ENCODE measurements around the gene MARK3.

The MARK3 gene

GRCh38 chr14:103343905-103344797 is 41.1 kb upstream of the MARK3 start:
- H4K20me1 ChIP-seq (ENCODE audit: insufficient read depth) = no peaks in the 10 kb centered on the region
- H3K4me1 ChIP-seq (ENCODE audit: low read depth, poor library complexity, severe bottlenecking) = peaks cover 16% of the 10 kb centered on the region
- TF ChIP-seq CTCF (conservative IDR thresholded peaks at IDR 0.05; ENCODE audit: low read depth, low read length) = no peak
- H2AFZ ChIP-seq (ENCODE audit: low read depth) = no peak overlapping the region
- H3K27me3 ChIP-seq (ENCODE audit: insufficient read depth, low read depth) = no peaks in the 10 kb centered on the region
- no peak overlapping the region for H3K4me3 ChIP-seq (IDR thresholded peaks at IDR 0.05; ENCODE audit: insufficient read depth, low read depth, low read length)
- H3K27ac ChIP-seq = no peak overlapping the region; the same call in 1 of the 2 replicates
- 0 out of 2 replicates have a peak, but pooled peaks cover 4% of the 10 kb centered on the region for H3K79me2 ChIP-seq (ENCODE audit: insufficient read depth, low read depth)
- H3K4me2 ChIP-seq = no peak overlapping the region
- peaks cover 11% of the 10 kb centered on the region; the same call in 1 of the 2 replicates for H3K36me3 ChIP-seq (ENCODE audit: insufficient read depth)
- H3K9ac ChIP-seq = no peak overlapping the region

GRCh38 chr14:103346286-103346685 is 38.9 kb upstream of the MARK3 start:
- H4K20me1 ChIP-seq (ENCODE audit: insufficient read depth) = no peaks in the 10 kb centered on the region
- TF ChIP-seq CTCF (conservative IDR thresholded peaks at IDR 0.05; ENCODE audit: low read depth, low read length) = no peak
- peaks cover 4% of the 10 kb centered on the region; the same call in 1 of the 2 replicates for H3K36me3 ChIP-seq (ENCODE audit: insufficient read depth)
- no peak overlapping the region for H3K4me2 ChIP-seq
- H3K9ac ChIP-seq = no peak overlapping the region
- H3K27ac ChIP-seq = no peak overlapping the region
- no peaks in the 10 kb centered on the region for H3K27me3 ChIP-seq (ENCODE audit: insufficient read depth, low read depth)
- H3K79me2 ChIP-seq (ENCODE audit: insufficient read depth, low read depth) = no peaks in the 10 kb centered on the region
- H2AFZ ChIP-seq (ENCODE audit: low read depth) = no peak overlapping the region
- H3K4me1 ChIP-seq (ENCODE audit: low read depth, poor library complexity, severe bottlenecking) = peaks cover 5% of the 10 kb centered on the region
- no peak overlapping the region for H3K4me3 ChIP-seq (IDR thresholded peaks at IDR 0.05; ENCODE audit: insufficient read depth, low read depth, low read length)

GRCh38 chr14:103347091-103347815 is 38.0 kb upstream of the MARK3 start:
- no peak overlapping the region for H3K4me2 ChIP-seq
- no peak overlapping the region for H3K27ac ChIP-seq
- peaks cover 5% of the 10 kb centered on the region for H3K4me1 ChIP-seq (ENCODE audit: low read depth, poor library complexity, severe bottlenecking)
- H3K27me3 ChIP-seq (ENCODE audit: insufficient read depth, low read depth) = no peaks in the 10 kb centered on the region
- no peak overlapping the region for H3K9ac ChIP-seq
- no peaks in the 10 kb centered on the region for H3K79me2 ChIP-seq (ENCODE audit: insufficient read depth, low read depth)
- H3K4me3 ChIP-seq (IDR thresholded peaks at IDR 0.05; ENCODE audit: insufficient read depth, low read depth, low read length) = no peak overlapping the region
- no peak overlapping the region for H2AFZ ChIP-seq (ENCODE audit: low read depth)
- no peak for TF ChIP-seq CTCF (conservative IDR thresholded peaks at IDR 0.05; ENCODE audit: low read depth, low read length)
- 0 out of 2 replicates have a peak, but pooled peaks cover under 1% of the 10 kb centered on the region for H3K36me3 ChIP-seq (ENCODE audit: insufficient read depth)
- no peaks in the 10 kb centered on the region for H4K20me1 ChIP-seq (ENCODE audit: insufficient read depth)

- no peaks in the 10 kb centered on the region for H4K20me1 ChIP-seq (ENCODE audit: insufficient read depth)
- no peak for TF ChIP-seq CTCF (conservative IDR thresholded peaks at IDR 0.05; ENCODE audit: low read depth, low read length)
These were observed 37.1 kb upstream of the MARK3 start for GRCh38 chr14:103348154-103348553.

More at GRCh38 chr14:103348154-103348553, 37.1 kb upstream of the MARK3 start:
- H3K27ac ChIP-seq = no peak overlapping the region
- no peak overlapping the region for H3K4me2 ChIP-seq
- no peak overlapping the region for H2AFZ ChIP-seq (ENCODE audit: low read depth)
- peaks cover 5% of the 10 kb centered on the region for H3K4me1 ChIP-seq (ENCODE audit: low read depth, poor library complexity, severe bottlenecking)
- no peaks in the 10 kb centered on the region for H3K27me3 ChIP-seq (ENCODE audit: insufficient read depth, low read depth)
- no peaks in the 10 kb centered on the region for H3K36me3 ChIP-seq (ENCODE audit: insufficient read depth)
- no peak overlapping the region for H3K4me3 ChIP-seq (IDR thresholded peaks at IDR 0.05; ENCODE audit: insufficient read depth, low read depth, low read length)
- no peaks in the 10 kb centered on the region for H3K79me2 ChIP-seq (ENCODE audit: insufficient read depth, low read depth)
- H3K9ac ChIP-seq = no peak overlapping the region

Data from KMS-11 (cell line).